GM18517 (cell line): ENCODE measurements around the gene ICOSLG.
"Not testable (repeated sequence)": the region's sequence is repeated elsewhere in the genome, so short reads cannot be mapped to it uniquely, and the experiment has no call there.

Experiments used
- ATAC-seq: cut with Tn5 transposase; IDR thresholded peaks from one replicate; pipeline ENCODE4 v1.9.1; 2021; ENCODE audit warnings: mild to moderate bottlenecking, moderate library complexity; ENCODE audit not compliant: unreplicated experiment

ICOSLG gene

GRCh38 chr21:44240842-44241241 lies at the start of gene ICOSLG:
ICOSLG (minus strand) TSS chr21:44240943; CDS start chr21:44240817, 126 bp downstream.
- not testable (repeated sequence) for ATAC-seq

GRCh38 chr21:44289381-44290010 lies 48.8 kb upstream of the ICOSLG start:
- ATAC-seq = no peak

- no peak for ATAC-seq
Measured at GRCh38 chr21:44288251-44289110, 47.7 kb upstream of the ICOSLG start.

- ATAC-seq = no peak
Measured at GRCh38 chr21:44286716-44287632, 46.2 kb upstream of the ICOSLG start.

GRCh38 chr21:44286086-44286715 lies 45.5 kb upstream of the ICOSLG start:
- ATAC-seq = no peak

GRCh38 chr21:44285138-44285992 lies 44.6 kb upstream of the ICOSLG start, which contains the start of gene AIRE:
AIRE (plus strand) TSS chr21:44285876; CDS start chr21:44286007, 131 bp downstream.
- ATAC-seq = no peak

- no peak for ATAC-seq
Measured at GRCh38 chr21:44283948-44284347, 43.2 kb upstream of the ICOSLG start.

- ATAC-seq = not testable (repeated sequence)
Measured at GRCh38 chr21:44283211-44283785, 42.6 kb upstream of the ICOSLG start.

- ATAC-seq = no peak
Measured at GRCh38 chr21:44282370-44282769, 41.6 kb upstream of the ICOSLG start.

- no peak for ATAC-seq
Measured at GRCh38 chr21:44281801-44282200, 41.1 kb upstream of the ICOSLG start.

GRCh38 chr21:44279354-44280260 lies 38.9 kb upstream of the ICOSLG start:
- no peak for ATAC-seq

GRCh38 chr21:44275041-44275440 lies 34.3 kb upstream of the ICOSLG start:
- no peak for ATAC-seq

- no peak for ATAC-seq
Measured at GRCh38 chr21:44273046-44273445, 32.3 kb upstream of the ICOSLG start.

GRCh38 chr21:44272284-44272858 lies 31.6 kb upstream of the ICOSLG start:
- ATAC-seq = no peak

- no peak for ATAC-seq
Measured at GRCh38 chr21:44271558-44272283, 31.0 kb upstream of the ICOSLG start.

- no peak for ATAC-seq
Measured at GRCh38 chr21:44269090-44269489, 28.3 kb upstream of the ICOSLG start.

- no peak for ATAC-seq
Measured at GRCh38 chr21:44267655-44268142, 27.0 kb upstream of the ICOSLG start.
